ENCODE results near the gene APOBEC3G.

Gene APOBEC3G

GRCh38 chr22:39106326-39106725 is 29.3 kb downstream of the APOBEC3G start:
- no peak overlapping the region for H3K4me3 ChIP-seq (ENCODE audit: low read depth, low read length)
- no peak for DNase-seq (ENCODE audit: low read depth)
- no peak for TF ChIP-seq POLR2A (IDR thresholded peaks at IDR 0.05; ENCODE audit: extremely low read depth, insufficient read length)
- TF ChIP-seq MAX (IDR thresholded peaks at IDR 0.05; ENCODE audit: low read depth, low read length), result no peak
- TF ChIP-seq CTCF (IDR thresholded peaks at IDR 0.05; ENCODE audit: low read depth, low read length), result no peak
- TF ChIP-seq MYC (IDR thresholded peaks at IDR 0.05; ENCODE audit: low read depth, low read length), result no peak

- H3K4me3 ChIP-seq (ENCODE audit: low read depth, low read length), result no peak overlapping the region
- DNase-seq (ENCODE audit: low read depth), result no peak
- no peak for TF ChIP-seq CTCF (IDR thresholded peaks at IDR 0.05; ENCODE audit: low read depth, low read length)
- TF ChIP-seq POLR2A (IDR thresholded peaks at IDR 0.05; ENCODE audit: extremely low read depth, insufficient read length), result no peak
- TF ChIP-seq MYC (IDR thresholded peaks at IDR 0.05; ENCODE audit: low read depth, low read length), result no peak
- no peak for TF ChIP-seq MAX (IDR thresholded peaks at IDR 0.05; ENCODE audit: low read depth, low read length)
Measured at GRCh38 chr22:39108487-39108886, 31.4 kb downstream of the APOBEC3G start.

DNA sequence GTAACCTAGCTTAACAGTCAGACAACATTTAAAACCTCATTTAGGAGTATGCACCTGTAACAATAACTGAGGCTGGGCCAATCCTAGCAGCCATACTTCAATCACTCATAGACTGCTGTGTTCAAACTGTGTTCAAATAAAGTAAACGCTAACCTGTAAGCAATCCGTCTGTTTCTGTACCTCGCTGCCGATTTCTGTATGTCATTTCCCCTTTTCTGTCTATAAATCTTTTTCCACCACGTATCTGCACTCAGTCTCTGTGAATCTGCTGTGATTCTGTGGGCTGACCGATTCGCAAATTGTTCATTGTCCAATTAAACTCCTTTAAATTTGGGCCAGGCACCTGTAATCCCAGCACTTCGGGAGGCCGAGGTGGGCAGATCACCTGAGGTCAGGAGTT is 32.3 kb downstream of the APOBEC3G start:
- no peak for DNase-seq (ENCODE audit: low read depth)

DNA sequence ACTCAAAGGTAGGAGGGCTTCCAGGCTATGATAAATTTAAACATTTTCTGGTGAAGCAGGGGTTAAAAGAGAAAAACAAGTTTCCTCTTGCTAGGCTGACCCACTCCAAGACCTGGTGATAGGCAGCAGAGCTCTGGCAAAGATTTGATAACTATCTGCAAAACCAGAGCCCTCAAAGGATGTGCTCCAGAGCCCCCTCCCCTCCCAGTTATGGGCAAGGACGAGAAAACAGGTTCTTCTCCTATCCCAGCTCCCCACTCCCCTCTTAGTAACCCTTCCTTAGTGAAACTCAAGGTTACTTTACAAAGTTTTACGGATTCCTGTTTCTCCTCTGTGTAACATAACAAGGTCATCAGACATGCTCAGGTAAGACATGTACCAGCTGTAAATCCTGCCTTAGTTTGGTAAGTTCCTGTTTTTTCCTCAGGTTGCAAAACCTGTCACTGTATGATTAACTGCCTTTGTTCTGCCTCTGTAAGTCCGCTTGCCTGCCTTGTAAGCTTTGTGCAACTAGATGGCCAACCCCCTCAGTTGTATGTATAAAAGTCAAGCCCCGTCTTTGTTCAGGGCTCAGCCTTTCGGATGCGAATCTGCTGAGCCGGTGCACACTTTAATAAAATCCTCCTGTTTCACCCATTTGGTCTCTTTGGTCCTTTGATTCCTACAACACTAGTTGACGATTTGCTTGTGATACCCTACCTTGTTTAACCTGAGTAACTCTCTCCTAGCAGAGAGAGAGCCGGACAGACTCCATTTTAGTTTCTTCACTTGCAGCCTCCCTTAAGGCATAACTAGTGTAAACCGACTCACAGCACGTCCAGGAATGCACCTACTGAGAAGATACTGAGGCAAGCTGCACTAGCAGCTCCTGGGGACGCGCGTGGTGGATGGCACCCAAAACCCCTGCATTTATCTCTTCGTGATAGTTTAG is 33.8 kb downstream of the APOBEC3G start:
- peak; percentile 51 for DNase-seq (ENCODE audit: low read depth)
- no peak overlapping the region for H3K4me3 ChIP-seq (ENCODE audit: low read depth, low read length)
- TF ChIP-seq POLR2A (IDR thresholded peaks at IDR 0.05; ENCODE audit: extremely low read depth, insufficient read length) (no peak), CTCF (IDR thresholded peaks at IDR 0.05; ENCODE audit: low read depth, low read length) (no peak), MAX (IDR thresholded peaks at IDR 0.05; ENCODE audit: low read depth, low read length) (no peak), MYC (IDR thresholded peaks at IDR 0.05; ENCODE audit: low read depth, low read length) (no peak)

More for the DNA sequence above, 32.3 kb downstream of the APOBEC3G start:
- TF ChIP-seq CTCF (IDR thresholded peaks at IDR 0.05; ENCODE audit: low read depth, low read length) (no peak), MAX (IDR thresholded peaks at IDR 0.05; ENCODE audit: low read depth, low read length) (no peak), MYC (IDR thresholded peaks at IDR 0.05; ENCODE audit: low read depth, low read length) (no peak), POLR2A (IDR thresholded peaks at IDR 0.05; ENCODE audit: extremely low read depth, insufficient read length) (no peak)
- H3K4me3 ChIP-seq (ENCODE audit: low read depth, low read length), result no peak overlapping the region

- H3K4me3 ChIP-seq (ENCODE audit: low read depth, low read length), result no peak overlapping the region
- no peak for DNase-seq (ENCODE audit: low read depth)
Measured at GRCh38 chr22:39114112-39114511, 37.0 kb downstream of the APOBEC3G start.

More at GRCh38 chr22:39114112-39114511, 37.0 kb downstream of the APOBEC3G start:
- no peak for TF ChIP-seq MYC (IDR thresholded peaks at IDR 0.05; ENCODE audit: low read depth, low read length)
- no peak for TF ChIP-seq POLR2A (IDR thresholded peaks at IDR 0.05; ENCODE audit: extremely low read depth, insufficient read length)
- no peak for TF ChIP-seq CTCF (IDR thresholded peaks at IDR 0.05; ENCODE audit: low read depth, low read length)

Measured in NB4 (cell line).